AG04449 (cell line): Measurements from ENCODE around the gene RNF121.

Source experiments
- CTCF ChIA-PET: fragments of 350-600 bp; formaldehyde crosslinking; extraction: SDS; loops from one replicate; lab custom pipeline; 2021; ENCODE audit warnings: antibody characterized with exemption; lab: Yijun Ruan, JAX
- POLR2A ChIA-PET: fragments of 400-600, 350-600 bp; formaldehyde crosslinking; extraction: SDS; loops from one replicate; lab custom pipeline; 2020; ENCODE audit warnings: antibody characterized with exemption, inconsistent platforms; lab: Yijun Ruan, JAX
- DNase-seq: peaks from one replicate; pipeline ENCODE4 v3.0.0-alpha.2; 2010; ENCODE audit warnings: low read depth, low spot score
- H3K4me3 ChIP-seq: 2 replicates; pipeline ENCODE4 v1.5.1; 2011; ENCODE audit warnings: low read depth, mild to moderate bottlenecking, control low read depth, low read length
- CTCF ChIP-seq: IDR thresholded peaks from one replicate; pipeline ENCODE4 v1.5.1; 2011; ENCODE audit warnings: mild to moderate bottlenecking, moderate library complexity, low read length, control low read depth, inconsistent platforms; ENCODE audit not compliant: insufficient read depth; ENCODE audit errors: missing control alignments

The RNF121 gene

DNA sequence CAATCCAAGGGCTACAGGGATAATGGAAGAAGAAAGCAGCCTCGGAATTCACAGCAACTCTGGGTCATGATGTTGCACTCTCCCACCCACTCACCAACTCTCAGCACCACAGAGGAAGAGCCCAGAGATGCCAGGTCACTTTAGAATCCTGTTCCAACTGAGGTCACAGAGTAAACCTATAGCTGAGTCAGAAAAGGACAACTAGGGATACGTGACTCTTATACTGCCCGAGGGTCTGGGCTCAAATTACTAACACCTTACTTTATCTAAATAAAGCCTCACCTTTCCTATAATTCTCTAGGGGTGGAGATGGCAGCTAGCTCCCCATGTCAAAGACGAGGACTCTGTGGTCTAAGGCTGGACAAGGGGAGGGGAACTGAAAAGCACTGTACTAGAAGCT lies 94.5 kb downstream of the RNF121 start:
- H3K4me3 ChIP-seq, result no peak overlapping the region
- no peak for TF ChIP-seq CTCF
- ChIA-PET CTCF (interaction anchor here (1.0 to 23.7 kb wide), 13 partner anchors 9 to 409 kb away, joined by 3 to 540 read pairs (median 30); partner anchors contain the start of genes CLPB and LAMTOR1), POLR2A (no interaction called here)
- no peak for DNase-seq

- no peak for TF ChIP-seq CTCF
- ChIA-PET CTCF (interaction anchor here (0.7 to 23.7 kb wide), 49 partner anchors 8 to 424 kb away, joined by 3 to 540 read pairs (median 5); partner anchors contain the start of genes ANAPC15, CLPB, IL18BP and INPPL1), POLR2A (interaction anchor here (1.2 kb wide), 1 partner anchor 14 kb away, joined by 4 read pairs; no protein-coding TSS in a partner anchor)
- no peak overlapping the region for H3K4me3 ChIP-seq
- DNase-seq, result no peak
Observed at GRCh38 chr11:72024069-72024754, 95.4 kb downstream of the RNF121 start.

DNA sequence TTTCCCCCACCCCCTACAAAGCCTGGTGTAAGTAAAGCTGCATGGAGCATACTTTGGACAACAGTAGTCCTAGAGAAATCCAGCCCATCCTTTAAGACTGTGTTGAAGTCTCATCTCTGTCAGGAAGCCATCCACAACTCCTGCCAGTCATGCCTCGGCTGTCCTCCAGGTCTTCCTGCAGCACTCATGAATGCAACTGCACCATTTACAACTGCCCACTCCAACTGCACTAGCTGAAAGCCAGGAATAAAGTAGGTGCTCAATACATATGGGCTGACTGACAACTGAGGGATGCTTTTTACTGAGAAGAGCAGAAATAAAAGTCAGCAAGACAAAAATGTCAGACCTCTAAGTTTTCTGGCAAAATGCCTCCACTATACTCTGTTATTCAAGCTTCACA lies 97.2 kb downstream of the RNF121 start:
- DNase-seq, result no peak
- TF ChIP-seq CTCF, result no peak
- POLR2A ChIA-PET, result no interaction called here

GRCh38 chr11:72030472-72031045 lies 101.7 kb downstream of the RNF121 start:
- CTCF ChIA-PET, result interaction anchor here (1.3 to 23.7 kb wide), 8 partner anchors 9 to 401 kb away, joined by 3 to 540 read pairs (median 13); partner anchors contain the start of gene LAMTOR1
- H3K4me3 ChIP-seq, result no peak overlapping the region
- TF ChIP-seq CTCF, result no peak
- POLR2A ChIA-PET, result interaction anchor here (1.4 kb wide), 1 partner anchor 10 kb away, joined by 5 read pairs; no protein-coding TSS in a partner anchor
- no peak for DNase-seq

More for the DNA sequence above, 97.2 kb downstream of the RNF121 start:
- CTCF ChIA-PET, result interaction anchor here (0.7 to 23.7 kb wide), 19 partner anchors 9 to 406 kb away, joined by 3 to 540 read pairs (median 20); partner anchors contain the start of genes ANAPC15, CLPB, IL18BP and INPPL1
- no peak overlapping the region for H3K4me3 ChIP-seq

GRCh38 chr11:72036687-72037086 lies 107.8 kb downstream of the RNF121 start:
- H3K4me3 ChIP-seq, result no peak overlapping the region
- no peak for DNase-seq
- ChIA-PET POLR2A (no interaction called here), CTCF (interaction anchor here (1.1 to 23.7 kb wide), 5 partner anchors 11 to 145 kb away, joined by 4 to 540 read pairs (median 31); partner anchors contain the start of gene LAMTOR1)
- TF ChIP-seq CTCF, result no peak
